Activated T-cell treated with anti-CD3 and anti-CD28 coated beads for 24 hours (primary cell): ENCODE data around the gene TAGLN3.

ENCODE experiments used
- DNase-seq: peaks from one replicate; pipeline ENCODE4 v3.0.0-alpha.2; 2020; ENCODE audit warnings: low read depth

TAGLN3 gene

DNA sequence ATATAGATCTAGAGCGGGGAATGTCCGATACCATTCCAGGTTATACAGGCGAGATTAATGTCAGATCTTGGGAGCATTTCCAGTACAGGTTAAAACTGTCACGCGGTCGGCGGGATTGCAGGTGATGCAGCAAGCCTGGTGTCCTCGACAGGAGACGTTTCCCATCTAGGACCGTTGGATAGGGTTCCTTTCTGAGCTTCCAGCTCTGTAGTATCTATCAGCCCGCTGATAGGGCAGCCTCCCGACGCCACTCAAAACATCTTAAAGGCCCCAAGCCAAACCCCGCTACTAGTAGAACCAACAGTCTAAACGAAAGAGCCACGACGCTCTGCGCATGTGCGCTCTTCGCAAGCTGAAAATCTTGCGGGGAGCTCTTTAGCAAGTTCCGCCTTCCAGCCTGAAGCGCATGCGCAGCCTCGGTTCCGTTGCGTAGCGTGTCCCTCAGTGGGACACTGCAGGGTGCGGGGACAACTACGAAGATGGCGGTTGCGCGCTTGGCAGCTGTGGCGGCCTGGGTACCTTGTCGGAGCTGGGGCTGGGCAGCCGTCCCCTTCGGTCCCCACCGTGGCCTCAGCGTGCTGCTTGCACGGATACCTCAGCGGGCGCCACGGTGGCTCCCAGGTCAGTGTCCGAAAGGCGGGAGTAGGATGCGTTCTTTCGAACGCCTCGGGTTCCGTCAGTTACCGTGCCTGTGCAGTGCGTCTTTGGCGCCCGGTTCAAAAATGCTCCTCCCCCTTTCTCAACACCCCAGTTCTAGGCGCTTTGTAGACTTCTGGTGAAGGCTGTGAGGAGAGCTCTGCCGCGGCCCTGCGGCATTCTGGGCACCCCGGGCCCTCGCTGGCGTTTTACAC is 19.9 kb upstream of the TAGLN3 start, which contains the start of gene ABHD10:
TSS of gene ABHD10 (plus strand) at position 444 of the 851 bp plus-strand sequence. CDS start at position 480, 36 bp downstream.
- DNase-seq: peak; percentile 94

DNA sequence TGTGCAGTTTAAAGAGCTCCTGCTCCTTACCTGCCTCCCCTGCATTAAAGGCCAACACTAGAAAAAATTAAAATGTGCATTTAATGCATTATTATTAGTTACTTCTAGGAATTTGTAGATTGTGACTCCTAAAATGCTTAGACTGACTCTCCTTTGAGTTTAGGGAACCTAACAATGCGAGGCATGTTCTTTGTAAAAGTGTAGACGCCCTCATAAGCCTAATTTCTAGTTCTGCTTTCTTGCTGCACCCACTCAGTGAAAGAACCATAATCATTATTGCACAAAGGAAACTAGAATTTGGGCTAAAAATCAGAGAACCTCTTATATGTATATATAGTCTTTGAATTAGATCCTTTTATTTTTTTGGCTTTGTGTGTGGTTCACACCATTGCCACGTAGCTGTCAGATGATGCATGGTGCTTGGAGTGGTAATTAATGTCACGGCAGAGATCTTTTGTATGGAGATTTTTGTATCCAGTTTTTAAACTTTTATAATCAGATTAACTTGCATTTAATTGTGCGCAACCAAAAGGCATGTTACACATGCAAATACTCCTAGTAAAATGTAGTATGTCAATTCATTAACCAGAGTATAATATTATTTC is 19.2 kb upstream of the TAGLN3 start:
- no peak for DNase-seq

DNA sequence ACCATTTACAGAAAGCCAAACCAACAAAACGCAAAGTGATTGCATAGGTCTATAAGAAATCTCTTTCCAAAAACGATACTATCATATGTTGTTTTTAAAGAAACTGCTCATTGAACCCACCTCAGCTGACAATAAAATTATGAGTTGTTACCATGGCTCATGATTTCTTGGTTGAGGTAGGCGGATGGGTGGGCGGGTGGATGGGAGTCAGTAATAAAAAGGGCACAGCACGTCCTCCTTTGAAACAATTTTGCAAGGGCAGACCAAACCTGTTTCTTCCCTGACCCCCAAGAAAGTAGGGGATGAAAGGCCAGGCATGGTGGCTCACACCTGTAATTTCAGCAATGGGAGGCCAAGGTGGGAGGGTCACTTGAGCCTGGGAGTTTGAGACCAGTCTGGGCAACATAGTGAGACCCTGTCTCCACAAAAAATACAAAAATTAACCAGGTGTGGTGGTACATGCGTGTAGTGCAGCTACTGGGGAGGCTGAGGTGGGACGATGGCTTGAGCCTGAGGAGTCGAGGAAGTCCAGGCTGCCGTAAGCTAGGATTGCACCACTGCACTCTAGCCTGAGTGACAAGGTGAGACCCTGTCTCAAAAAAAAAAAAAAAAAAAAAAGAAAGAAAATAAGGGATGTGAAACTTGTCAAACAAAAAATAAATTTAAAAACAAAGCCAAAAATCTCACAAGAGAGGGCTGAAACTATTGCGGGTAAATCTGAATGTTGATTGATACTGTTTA is 17.8 kb upstream of the TAGLN3 start:
- DNase-seq: no peak

DNA sequence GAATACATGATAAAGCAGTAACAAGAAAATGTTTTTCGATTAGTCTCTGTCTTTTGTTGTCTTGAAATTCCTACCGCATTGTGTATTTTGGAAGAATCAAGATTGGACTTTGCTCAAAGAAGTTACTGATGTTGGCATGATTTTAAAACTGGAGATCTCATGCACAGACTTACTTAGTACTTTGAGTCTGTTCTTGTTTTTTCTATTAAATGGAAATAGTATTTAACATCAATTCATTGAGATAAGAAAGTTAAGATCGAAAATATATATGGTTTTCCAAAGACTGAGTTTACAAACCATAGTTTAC is 17.3 kb upstream of the TAGLN3 start:
- DNase-seq: no peak

DNA sequence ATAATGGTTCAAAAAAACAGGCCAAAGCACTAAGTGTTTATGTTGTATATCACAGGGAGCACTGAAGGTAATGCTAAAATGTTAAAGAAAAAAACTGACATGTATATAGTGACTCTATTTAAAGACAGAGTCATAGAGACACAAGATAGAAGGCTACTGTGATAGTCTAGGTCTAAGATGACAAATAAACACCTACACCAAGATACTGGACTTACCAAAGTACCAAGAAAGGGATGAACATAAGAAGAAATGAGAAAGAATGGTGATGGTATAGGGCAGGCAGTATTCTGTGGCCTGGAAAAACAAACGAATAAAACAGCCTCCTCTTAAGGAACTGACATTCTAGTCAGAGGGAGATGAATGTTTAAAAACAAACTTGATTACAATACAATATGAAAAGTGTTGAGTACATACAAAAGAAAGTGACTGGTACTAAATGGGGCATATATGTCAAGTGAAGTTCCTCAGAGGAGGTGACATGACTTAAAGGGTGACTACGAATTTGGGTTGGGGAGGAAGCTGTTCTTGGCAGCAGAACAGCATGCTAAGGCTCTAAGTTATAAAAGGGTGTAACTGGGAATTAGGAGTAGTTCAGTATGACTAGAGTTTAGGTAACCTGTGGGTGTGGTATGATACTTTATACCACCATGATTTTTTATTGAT is 14.0 kb upstream of the TAGLN3 start:
- DNase-seq: no peak

DNA sequence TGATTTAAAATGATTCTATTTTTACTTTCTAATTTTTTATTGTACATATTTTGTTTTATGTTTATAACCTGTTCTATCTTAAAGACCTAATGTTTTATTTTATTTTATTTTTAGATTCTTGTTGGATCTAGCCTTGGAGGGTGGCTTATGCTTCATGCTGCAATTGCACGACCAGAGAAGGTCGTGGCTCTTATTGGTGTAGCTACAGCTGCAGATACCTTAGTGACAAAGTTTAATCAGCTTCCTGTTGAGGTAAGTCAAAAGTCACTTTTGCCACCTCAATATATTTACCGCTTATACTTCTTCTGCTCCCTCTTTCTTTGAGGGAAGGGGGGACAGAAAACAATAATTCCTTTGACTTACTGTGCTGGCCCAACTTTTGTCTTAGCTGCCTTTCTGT is 11.9 kb upstream of the TAGLN3 start:
- DNase-seq: no peak

DNA sequence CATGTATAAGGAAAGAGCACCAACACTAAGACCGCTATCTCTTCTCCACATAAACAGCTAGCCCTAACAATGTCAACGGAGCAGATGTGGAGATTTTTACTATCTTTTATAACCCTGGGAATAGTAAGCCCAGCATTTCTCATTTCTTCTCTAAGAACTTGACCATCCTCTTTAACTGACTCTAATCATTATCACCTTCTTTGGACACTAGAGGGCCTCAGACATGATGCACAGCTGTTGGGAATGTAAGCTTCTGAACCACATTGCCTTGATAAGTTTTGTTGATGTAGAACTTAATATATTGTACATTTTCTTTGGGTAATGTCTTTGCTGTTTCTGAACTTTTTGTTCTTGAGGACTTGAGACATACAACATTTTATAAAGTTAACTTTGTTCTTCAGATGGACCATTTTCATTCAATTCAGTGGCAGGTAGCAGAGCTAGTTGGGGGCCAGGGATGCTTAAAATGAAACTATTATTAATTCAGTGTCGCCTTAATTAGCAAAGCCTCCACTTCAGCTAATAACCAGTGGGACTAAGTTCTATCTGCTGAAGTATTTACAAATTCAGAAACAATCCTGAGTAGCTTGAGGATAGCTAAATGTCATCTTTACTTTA is 9.6 kb upstream of the TAGLN3 start:
- DNase-seq: no peak

DNA sequence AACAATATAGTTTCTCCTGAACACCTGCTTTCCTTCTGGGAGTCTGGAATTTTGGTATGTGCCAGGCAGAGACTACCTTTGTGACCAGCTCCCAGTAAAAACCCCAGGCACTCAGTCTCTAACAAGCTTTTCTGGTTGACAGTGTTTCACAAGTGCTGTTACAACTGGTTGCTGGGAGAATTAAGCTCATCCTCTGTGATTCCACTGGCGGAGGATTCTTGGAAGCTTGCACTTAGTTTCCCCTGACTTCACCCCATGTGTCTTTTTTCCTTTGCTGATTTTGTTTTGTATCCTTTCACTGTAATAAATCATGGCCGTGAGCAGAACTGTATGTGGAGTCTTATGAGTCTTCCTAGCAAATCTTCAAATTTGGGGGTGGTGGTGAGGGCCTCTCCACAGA is 5.7 kb upstream of the TAGLN3 start:
- DNase-seq: no peak

DNA sequence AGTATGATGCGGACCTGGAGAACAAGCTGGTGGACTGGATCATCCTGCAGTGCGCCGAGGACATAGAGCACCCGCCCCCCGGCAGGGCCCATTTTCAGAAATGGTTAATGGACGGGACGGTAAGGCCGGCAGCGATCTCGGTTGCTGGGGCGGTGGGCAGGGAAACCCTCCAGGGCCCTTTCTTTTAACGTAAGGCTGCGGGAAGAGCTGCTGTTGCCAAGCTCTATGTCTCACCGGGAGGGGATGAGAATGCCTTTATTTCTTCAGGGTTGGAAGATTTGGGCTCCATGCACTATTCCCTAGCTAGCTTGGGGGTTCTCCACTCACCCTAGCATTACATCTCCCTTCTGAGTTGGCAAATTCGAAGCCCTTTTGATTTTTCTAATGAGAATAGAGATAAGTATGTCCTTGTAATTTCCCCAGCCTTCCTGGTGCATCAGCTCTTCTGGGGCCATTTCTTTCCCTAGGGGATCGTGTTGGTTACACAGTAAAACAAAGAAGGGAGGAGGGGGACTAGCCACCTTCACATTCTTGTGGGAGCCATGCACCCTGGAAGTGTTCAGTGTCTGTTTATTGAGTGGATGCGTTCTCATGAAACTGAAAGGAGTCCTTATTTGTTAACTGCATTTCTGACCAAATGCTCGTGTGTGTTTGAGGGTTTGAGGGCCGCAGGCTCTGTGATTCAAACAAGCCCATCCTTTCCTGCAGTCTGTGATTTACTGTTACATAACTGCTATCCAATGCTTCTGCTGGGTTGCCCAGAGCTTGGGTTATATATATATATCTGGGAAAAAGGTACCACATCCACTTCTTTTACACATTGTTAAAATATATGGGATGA is 982 bp downstream of the TAGLN3 start:
- DNase-seq: no peak

DNA sequence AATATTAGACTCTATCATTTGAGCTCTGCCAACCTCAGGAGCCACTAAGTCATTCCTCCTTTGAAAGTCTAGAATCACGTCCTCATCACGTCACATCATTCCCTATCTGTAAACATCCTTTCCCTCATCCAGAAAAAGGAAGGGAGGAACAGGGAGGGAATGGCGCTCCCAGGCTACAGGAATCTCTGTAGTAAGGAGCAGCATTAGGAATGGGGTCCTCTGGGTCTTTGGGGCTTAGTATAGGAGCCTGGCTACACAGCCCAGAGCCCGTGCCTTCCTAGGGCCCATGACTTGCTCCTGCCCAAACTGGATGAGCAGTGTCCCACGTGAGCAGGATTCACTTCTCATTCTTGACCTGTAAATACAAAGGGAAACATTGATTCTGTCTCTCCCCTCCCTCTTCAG is 1.6 kb downstream of the TAGLN3 start:
- DNase-seq: no peak

DNA sequence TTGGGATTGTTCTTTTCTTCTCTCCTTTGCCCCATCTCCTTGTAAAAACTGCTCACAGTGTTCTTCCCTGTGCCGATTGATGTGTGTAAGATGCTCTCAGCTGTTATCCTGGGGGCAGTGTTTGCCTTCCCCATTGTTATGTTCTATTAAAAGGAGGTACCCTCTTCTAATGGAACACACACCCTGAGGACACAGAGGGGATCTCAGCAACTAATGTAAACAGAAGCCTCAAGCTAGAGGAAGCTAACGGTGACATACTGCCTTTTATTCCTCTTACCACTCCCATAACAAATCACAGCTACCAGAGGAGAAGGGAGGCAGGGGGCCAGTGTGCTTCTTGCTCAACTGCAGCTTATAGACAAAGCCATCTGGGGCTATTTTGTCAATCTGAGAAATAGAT is 2.2 kb downstream of the TAGLN3 start:
- no peak for DNase-seq

DNA sequence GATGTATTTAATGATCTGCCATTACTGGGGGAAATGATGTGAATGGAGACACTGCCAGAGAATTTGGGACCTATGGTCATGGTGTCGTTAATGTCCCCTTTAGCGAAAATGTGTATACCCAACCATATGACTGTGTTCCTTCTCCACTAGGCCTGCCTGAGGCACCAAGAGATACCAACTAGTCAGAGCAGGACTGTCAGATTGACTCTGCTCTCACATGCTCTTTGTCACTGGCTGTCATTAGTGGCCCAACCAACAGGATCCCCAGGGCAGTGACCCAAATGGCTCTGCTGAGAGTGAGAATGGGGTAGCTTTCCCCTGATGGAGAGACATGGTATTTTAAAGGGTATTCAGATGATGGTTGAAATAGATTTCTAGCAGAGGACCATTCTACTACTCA is 2.8 kb downstream of the TAGLN3 start:
- no peak for DNase-seq

DNA sequence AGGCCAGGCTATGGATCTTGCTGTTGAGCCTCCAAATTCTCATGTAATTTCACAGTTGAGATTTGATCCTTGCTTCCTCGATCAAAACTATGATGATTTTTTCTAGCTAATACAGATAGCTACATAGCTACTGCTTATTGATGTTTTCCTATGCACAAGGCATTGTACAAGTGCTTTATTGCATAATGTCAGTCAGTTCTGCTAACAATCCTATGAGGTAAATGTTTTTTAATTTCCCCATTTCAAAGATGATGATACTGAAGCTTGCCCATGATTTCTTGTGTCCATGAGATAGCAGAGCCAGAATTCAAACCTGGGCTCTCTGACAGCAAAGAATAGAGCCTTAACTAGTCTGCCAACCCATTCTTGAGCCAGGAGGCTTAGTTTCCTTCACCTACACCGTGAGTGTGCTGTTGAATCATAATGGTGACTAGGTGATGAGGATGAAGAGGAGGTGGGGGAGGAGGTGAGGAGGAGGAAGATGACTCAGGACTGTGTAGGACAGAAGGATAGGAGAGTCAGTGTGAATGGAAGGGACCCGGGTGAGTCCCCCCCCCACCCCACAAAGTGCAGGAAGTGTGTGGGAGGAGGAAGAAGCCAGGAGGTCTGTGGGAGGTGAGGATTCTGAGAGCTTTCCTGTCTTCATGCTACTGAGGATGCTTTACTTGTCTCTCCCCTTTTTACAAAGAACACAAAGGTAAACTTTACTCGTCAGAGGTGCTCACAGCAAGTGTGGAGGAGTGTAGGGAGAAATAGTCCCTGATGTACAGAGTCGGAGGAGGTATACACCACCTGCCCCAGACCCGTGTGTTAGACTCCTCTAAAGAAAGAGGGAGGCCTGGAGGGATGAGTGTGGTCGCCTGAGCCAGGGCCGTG is 3.6 kb downstream of the TAGLN3 start:
- peak; percentile 50 for DNase-seq

DNA sequence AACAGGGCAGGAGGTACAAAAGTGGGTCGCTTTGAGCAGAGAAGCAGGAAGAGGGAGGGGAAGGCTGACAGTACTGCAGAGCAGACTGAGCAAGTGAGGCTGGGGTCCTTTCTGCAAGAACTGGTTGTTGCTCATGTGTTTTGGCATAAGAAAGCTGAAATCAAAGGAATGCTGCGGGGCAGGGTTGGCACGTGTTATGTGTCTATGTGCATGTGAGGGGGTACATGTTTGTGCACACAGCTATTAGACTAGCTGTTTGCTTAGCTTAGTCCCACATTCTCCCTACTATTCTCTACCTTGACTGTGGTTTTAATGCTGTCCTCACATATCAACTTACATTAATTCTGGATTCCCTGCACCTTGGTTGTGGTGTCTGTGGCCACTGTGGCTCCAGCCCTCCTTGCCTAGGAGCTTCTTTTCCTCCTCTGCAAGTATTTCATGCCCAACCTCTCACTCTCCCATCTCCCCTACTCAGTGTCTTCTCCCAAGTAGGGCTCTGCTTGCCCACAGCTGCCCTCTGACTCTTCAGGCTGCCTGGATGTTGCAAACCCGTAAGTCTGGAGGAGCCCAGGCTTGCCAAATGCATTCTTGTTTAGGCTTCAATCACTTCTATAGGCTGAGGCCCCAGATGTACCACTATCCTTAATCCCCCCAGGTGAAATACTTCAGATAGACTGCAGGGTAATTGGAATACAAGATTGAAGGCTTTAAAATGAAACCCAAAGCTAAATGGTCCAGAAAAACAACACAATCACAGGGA is 4.8 kb downstream of the TAGLN3 start:
- no peak for DNase-seq

DNA sequence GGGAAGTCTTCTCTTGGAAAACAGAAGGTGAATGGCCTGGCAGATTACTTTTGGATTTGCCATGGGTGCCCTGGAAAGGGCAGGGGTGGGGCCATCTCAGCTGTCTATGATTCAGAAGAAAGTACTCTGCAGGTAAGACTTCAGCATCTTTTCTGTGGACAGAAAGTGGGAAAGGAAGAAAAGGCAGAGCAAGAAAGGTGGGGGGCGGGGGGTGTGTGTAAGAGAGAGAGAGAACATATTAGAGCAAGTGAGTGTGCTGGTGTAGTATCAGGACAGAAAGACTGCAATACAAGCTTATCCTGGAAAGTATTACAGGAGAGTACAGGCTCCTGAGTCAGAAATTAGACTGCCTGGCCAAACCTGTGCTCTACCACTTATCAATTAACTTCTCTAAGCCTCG is 5.5 kb downstream of the TAGLN3 start:
- DNase-seq: no peak

DNA sequence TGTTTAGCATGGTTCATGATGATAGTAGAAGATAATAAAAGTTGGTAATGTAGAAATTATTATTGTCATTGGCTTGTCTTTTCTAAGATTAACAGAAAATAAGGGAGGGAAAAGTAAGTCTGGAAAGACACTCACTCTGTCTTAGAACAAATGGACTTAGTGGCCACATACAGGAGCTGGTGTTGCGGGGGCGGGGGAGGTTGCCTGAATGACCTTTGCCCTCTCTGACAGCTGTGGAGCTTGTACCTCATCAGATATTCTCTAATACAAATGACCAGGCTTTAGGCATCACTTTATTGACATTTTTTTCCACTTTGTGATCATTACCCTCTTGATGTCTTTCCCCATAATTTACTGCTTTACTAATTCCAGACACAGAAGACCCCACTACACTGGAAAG is 5.9 kb downstream of the TAGLN3 start:
- DNase-seq: no peak

DNA sequence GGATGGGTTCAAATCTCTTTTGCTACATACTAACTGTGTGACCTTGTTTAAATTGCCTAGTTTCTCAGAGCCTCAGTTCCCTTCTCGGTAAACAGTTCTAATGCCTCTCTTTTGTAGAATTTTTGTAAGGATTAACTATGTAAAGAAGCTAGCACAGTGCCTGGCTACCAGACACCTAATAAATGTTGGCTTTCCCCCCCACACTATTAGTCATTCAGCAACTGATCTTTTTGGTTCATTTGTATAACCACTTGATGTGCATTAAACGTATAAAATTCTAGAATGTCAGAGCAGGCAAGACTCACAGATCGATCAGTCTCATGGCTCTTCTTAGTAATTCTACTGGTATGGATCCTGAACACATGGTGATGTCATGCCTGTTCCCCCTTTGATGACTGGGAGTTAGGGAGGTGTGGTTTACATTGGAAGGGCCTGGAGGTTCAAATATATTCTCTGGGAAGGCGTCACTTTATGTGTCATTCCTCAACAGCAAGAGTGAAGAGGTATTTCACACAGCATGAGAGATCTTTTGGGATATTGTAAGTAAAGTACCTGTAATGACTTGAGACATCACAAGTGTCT is 6.5 kb downstream of the TAGLN3 start:
- DNase-seq: no peak

DNA sequence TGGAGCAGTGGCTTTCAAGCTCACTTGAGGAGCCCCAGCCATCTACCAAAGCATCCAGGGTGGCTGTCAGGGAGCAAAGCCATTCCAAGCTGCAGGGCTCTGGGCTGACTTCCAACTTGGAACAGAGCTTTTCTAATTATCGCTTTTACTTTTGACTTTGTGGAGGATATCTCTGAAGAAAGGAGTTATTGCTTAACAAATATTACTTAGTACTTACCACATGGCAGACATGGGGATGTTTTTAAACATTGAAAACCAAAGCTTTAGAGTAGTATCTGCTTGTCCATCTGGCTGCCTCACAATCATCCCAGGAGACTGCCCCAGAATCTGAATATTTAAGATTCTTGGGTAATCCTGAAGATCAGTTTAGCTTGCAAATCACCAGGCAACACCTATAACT is 8.9 kb downstream of the TAGLN3 start:
- no peak for DNase-seq

DNA sequence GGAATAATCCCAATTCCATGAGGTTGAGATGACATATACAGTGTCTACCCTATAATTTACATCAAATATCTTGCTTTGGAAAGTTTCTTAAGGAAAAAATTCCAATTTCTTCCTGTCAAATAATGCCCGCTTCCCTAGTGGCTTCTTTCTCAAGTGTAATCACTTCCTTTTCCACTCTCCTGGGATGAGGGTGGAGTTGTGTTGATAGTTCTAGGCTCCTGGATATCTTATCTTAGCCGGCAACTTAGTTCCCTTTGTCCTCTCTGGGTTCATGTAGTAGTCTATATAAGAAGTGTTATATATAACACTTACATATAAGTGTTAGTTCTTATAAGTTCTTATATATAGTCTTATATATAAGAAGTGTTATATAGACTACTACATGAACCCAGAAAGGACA is 10.9 kb downstream of the TAGLN3 start:
- no peak for DNase-seq
